Activated T-cell treated with anti-CD3 and anti-CD28 coated beads, Interleukin-2, amount 50 U/mL, for 48 hours (primary cell): Measurements from ENCODE around the gene RPL29.
A peak's percentile ranks its signal among the peaks of the same experiment; 100 is the strongest.
"Not testable (repeated sequence)": the region's sequence is repeated elsewhere in the genome, so short reads cannot be mapped to it uniquely, and the experiment has no call there.

Experiments
- DNase-seq, 2 experiments: peaks; one replicate each; pipeline ENCODE4 v3.0.0-alpha.2; 2020

The RPL29 gene

GRCh38 chr3:51995346-51996163, at the start of gene RPL29:
TSS of gene RPL29 (minus strand) at chr3:51995895. CDS start at chr3:51995461, 434 bp downstream.
- peak; percentile 92 to 95 for DNase-seq

DNA sequence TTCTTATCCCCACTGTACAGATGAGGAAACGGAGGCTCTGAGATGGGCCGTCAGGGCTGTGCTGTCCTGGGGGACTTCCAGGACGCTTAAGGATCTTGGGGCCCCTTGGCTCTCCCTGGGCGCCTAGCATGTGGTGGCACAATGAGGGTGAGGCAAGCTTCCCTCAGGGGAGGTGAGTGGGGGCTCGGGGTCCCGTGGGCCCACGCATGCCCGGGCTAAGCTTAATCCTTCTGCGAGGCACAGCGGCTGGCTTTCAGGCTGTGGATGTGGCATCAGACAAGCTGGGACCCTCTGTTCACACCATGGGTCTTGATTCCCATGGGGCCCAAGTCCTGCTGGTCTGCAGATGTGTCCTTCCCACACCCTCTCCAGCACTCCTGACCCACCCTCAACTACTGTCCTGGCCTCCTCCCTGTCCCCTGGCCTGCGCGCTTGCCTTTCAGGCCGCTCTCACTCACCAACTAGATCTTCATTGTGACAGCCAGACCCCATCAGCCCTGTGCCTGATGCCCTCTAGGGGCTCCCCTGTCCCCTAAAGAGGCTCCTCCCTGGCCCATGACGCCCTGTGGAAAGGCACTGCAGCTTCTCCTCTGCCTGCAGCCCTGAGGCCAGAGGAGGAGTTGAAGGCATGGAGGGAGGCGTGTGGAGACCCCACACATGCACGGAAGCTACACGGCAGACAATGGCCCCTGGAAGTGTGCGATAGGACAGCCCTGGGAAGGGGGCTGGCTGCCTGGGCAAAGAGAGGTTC, 49.3 kb upstream of the RPL29 start:
- DNase-seq, result no peak

- DNase-seq, result no peak
Observed at GRCh38 chr3:52043750-52044149, 48.1 kb upstream of the RPL29 start.

GRCh38 chr3:52043039-52043438, 47.3 kb upstream of the RPL29 start:
- not testable (repeated sequence) for DNase-seq

DNA sequence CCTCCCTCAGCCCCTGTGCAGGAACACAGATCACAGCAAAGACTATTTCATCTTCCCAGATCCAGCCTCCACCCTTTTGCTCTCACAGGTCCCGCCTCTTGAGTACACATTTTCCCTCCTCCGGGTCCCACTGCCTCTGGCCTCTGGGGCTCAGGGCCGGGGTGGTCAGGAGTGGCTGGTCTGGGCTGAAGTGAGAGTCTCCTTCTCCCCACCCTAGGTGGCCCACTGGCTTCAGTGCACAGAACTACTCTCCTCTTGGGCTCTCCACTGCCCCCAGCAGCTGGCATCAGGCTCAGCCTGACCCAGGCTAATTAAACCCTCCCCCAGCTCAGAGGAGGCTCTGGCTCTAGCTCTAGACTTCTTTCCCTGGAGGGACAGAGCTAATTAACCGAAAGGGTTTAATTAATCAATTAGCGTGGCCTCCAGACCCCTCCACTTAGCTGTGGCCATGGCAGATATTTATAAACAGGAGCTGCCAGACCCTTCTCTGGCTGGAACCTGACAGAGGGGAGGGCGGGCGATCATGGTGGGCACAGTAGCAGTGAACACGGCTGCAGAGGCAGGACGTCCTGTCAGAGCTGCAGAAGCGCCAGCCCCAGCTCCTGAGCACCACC, 45.5 kb upstream of the RPL29 start:
- no peak for DNase-seq

DNA sequence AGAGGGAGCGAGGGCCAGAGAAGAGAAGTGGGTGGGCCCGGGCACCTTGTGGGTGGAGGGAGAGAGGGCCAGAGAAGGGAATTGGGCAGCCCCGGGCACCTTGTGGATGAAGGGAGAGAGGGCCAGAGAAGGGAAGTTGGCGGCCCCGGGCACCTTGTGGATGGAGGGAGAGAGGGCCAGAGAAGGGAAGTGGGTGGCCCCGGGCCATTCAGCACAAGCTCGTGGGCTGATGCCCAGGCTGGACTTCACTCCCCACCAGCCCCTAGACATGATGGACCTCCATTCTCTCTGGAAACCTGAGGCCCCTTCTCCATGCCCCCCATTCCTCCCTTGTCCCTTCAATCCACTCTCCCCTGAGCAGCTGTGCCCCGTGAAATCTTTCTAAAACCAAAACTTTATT, 44.9 kb upstream of the RPL29 start:
- no peak for DNase-seq

- no peak for DNase-seq
Observed at GRCh38 chr3:52039846-52040245, 44.2 kb upstream of the RPL29 start.

- no peak for DNase-seq
Observed at GRCh38 chr3:52039426-52039825, 43.7 kb upstream of the RPL29 start.

DNA sequence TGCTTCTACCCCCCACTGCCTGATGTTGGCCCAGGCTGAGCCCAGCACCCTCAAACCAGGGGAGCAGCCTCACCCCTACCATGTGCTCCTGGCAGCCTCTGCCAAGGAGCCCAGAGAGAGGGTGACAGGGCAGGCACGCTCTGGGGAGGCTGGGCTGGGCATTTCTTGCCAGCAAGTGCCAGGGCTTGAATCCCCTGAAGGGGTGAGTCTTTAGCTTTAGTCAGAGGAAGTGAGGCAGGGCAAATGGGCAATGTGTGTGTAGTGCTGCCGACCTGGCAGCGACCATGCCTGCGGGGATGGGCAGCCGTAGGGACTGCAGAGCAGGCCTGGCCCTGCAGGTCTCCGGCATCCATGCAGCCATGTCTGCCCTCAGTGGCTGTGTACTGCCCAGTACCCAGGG, 42.5 kb upstream of the RPL29 start:
- no peak for DNase-seq

DNA sequence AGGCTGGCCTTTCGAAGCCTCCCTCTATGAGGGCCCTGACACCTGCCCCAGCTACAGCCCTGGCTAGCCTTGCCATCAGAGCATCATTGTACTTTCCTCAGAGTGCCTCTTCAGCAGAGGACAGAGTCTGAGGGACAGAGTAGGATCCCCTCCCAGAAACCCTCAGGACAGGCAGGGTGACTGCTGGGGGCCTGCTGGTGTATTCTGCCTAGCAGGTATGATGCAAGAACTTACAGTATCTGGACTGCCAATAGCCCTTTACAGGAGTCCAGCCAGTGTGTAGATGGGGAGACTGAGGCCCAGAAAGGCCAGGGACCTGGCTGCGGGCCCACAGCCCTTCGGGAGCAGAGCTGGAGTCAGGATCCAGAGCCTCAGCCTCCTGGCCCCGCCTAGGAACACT, 41.6 kb upstream of the RPL29 start:
- DNase-seq, result no peak

- no peak for DNase-seq
Observed at GRCh38 chr3:52036829-52037228, 41.1 kb upstream of the RPL29 start.

GRCh38 chr3:52036222-52036694, 40.6 kb upstream of the RPL29 start:
- DNase-seq, result no peak

GRCh38 chr3:52034651-52035050, 39.0 kb upstream of the RPL29 start:
- DNase-seq, result no peak

GRCh38 chr3:52034212-52034611, 38.5 kb upstream of the RPL29 start:
- DNase-seq, result no peak

GRCh38 chr3:52033748-52034147, 38.1 kb upstream of the RPL29 start:
- DNase-seq, result not testable (repeated sequence)

DNA sequence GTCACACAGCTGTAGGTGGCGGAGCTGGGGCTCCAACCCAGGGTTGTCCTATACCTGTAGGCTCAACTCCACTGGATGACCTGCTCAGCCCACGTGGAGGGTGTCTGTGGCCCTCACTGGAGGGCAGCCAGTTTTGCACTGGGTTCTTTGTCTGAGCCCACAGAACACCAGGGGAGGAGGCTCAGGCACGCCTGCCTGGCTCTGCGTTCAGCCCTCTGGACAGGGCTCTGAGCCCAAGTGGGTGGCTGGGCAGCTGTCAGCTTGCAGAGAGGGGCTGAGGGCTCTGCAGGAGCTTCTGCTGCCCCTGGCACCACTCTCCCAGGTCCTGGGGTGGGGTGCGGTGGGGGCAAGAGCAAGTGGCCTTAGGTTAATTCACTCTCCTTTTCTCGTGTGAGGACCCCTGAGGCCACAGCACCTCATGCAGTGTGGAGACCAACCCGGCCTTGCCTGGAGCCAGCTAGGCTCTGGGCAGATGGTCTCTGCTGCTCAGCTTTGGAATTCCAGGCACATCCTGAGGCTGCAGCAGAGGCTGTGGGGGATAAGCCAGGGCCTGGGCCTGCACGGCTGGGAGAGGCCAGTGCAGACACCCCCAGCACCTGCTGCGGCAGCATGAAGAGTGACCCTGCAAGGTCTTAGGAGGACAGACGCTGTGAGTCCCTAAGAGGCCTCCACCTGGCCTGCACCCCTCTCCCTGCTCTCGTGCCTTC, 37.2 kb upstream of the RPL29 start:
- no peak for DNase-seq

DNA sequence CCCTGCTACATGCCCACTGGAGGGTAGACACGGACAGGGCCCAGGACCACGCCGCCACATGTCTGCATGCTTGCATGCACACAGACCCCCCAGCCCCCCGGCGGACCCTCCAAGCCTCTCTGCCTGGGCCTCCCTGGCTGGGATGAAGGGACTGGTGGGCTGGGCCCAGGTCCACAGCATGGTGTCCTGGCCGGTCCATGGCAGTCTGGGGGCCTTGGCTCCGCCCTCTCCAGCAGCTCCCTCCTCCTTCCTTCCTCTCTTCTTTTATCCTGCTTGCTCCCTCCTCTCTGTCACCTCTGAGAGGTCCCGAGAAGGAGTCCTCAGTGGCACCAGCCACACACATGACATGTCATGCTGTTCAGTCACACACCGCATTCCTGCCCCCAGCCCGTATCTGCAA, 36.2 kb upstream of the RPL29 start:
- DNase-seq, result no peak

GRCh38 chr3:52030714-52031310, 35.1 kb upstream of the RPL29 start:
- DNase-seq, result no peak

- no peak for DNase-seq
Observed at GRCh38 chr3:52029535-52029934, 33.8 kb upstream of the RPL29 start.

GRCh38 chr3:52029053-52029452, 33.4 kb upstream of the RPL29 start:
- no peak for DNase-seq

GRCh38 chr3:52028572-52028971, 32.9 kb upstream of the RPL29 start:
- DNase-seq, result no peak

DNA sequence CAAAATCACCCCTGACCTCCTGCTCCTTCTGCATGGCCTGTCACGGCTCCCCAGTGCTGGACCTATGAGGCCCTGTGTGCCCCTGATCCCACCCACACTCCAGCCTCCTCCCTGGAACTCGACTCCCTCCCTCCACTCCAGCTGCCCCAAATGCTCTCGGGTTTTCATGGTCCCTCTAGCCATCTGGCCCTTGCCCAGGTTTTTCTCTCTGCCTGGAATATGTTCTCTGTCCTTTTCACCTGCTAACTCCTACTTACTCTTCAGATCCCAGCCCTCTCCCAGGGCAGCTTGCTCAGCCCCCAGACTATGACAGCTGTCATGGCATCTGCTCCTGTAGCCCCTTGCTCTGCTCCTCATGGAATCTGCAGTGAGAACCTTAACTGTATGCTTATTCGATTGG, 30.3 kb upstream of the RPL29 start:
- DNase-seq, result no peak

GRCh38 chr3:52025453-52025852, 29.8 kb upstream of the RPL29 start:
- DNase-seq, result no peak
